Trophoblast cell (in vitro differentiated cells and primary cell): ENCODE data around the gene SEMA3A.

Experiments
- DNase-seq, 2 donors: peaks; one replicate each; pipeline ENCODE4 v3.0.0-alpha.2; 2016
- H2AFZ ChIP-seq: 2 replicates; pipeline ENCODE4 v1.6.1; 2013; ENCODE audit warnings: low read length, moderate library complexity, mild to moderate bottlenecking; ENCODE audit not compliant: insufficient read depth, poor library complexity
- H2AK5ac ChIP-seq: 2 replicates; pipeline ENCODE4 v1.6.1; 2013; ENCODE audit warnings: mild to moderate bottlenecking, low read length
- H2BK120ac ChIP-seq: 2 replicates; pipeline ENCODE4 v1.6.1; 2013; ENCODE audit warnings: low read length, mild to moderate bottlenecking, moderate library complexity; ENCODE audit not compliant: insufficient read depth, poor library complexity
- H2BK12ac ChIP-seq: 2 replicates; pipeline ENCODE4 v1.6.1; 2013; ENCODE audit warnings: mild to moderate bottlenecking, low read length, moderate library complexity
- H2BK5ac ChIP-seq: 2 replicates; pipeline ENCODE4 v1.6.1; 2013; ENCODE audit warnings: low read length, low read depth, moderate library complexity, mild to moderate bottlenecking; ENCODE audit not compliant: poor library complexity
- H3K14ac ChIP-seq: 2 replicates; pipeline ENCODE4 v1.6.1; 2013; ENCODE audit warnings: mild to moderate bottlenecking, low read length
- H3K18ac ChIP-seq: 2 replicates; pipeline ENCODE4 v1.6.1; 2013; ENCODE audit warnings: mild to moderate bottlenecking, low read length
- H3K23ac ChIP-seq: 2 replicates; pipeline ENCODE4 v1.6.1; 2013; ENCODE audit warnings: low read length
- H3K27ac ChIP-seq: 2 replicates; pipeline ENCODE4 v1.5.1; 2013; ENCODE audit warnings: low read depth, mild to moderate bottlenecking, inconsistent platforms, low read length, moderate library complexity
- H3K27me3 ChIP-seq: 2 replicates; pipeline ENCODE4 v1.6.1; 2013; ENCODE audit warnings: inconsistent platforms, mild to moderate bottlenecking, low read length, moderate library complexity; ENCODE audit not compliant: insufficient read depth
- H3K36me3 ChIP-seq, 2 experiments: 1 replicate in 1 of 2; 2 replicates in 1 of 2; pipeline ENCODE4 v1.6.1; 2013; ENCODE audit warnings: low read length in 2 of 2, mild to moderate bottlenecking in 2 of 2, moderate library complexity in 1 of 2; ENCODE audit not compliant: insufficient read depth in 2 of 2, control insufficient read depth in 1 of 2
- H3K4ac ChIP-seq: 2 replicates; pipeline ENCODE4 v1.6.1; 2013; ENCODE audit warnings: low read depth, mild to moderate bottlenecking, low read length, moderate library complexity
- H3K4me1 ChIP-seq, 2 experiments: 1 replicate in 1 of 2; 2 replicates in 1 of 2; pipeline ENCODE4 v1.6.1; 2013; ENCODE audit warnings: low read length in 2 of 2, mild to moderate bottlenecking in 2 of 2, moderate library complexity in 1 of 2; ENCODE audit not compliant: insufficient read depth in 2 of 2, control insufficient read depth in 1 of 2
- H3K4me2 ChIP-seq: 2 replicates; pipeline ENCODE4 v1.6.1; 2013; ENCODE audit warnings: inconsistent platforms, mild to moderate bottlenecking, low read length, moderate library complexity
- H3K4me3 ChIP-seq: 2 replicates; pipeline ENCODE4 v1.5.1; 2013; ENCODE audit warnings: mild to moderate bottlenecking, low read depth, low read length, inconsistent platforms
- H3K79me1 ChIP-seq: one replicate; pipeline ENCODE4 v1.6.1; 2013; ENCODE audit warnings: low read length
- H3K79me2 ChIP-seq: 2 replicates; pipeline ENCODE4 v1.6.1; 2013; ENCODE audit warnings: low read length, mild to moderate bottlenecking; ENCODE audit not compliant: control insufficient read depth, insufficient read depth, poor library complexity
- H3K9ac ChIP-seq: 2 replicates; pipeline ENCODE4 v1.6.1; 2013; ENCODE audit warnings: mild to moderate bottlenecking, low read length
- H3K9me3 ChIP-seq: 2 replicates; pipeline ENCODE4 v1.6.1; 2013; ENCODE audit warnings: low read depth, mild to moderate bottlenecking, control low read depth, inconsistent platforms, low read length; ENCODE audit not compliant: insufficient read depth
- H4K12ac ChIP-seq: 2 replicates; pipeline ENCODE4 v1.6.1; 2013; ENCODE audit warnings: low read depth, mild to moderate bottlenecking, low read length, moderate library complexity
- H4K8ac ChIP-seq: 2 replicates; pipeline ENCODE4 v1.6.1; 2013; ENCODE audit warnings: low read depth, mild to moderate bottlenecking, low read length, moderate library complexity
- H4K91ac ChIP-seq: one replicate; pipeline ENCODE4 v1.6.1; 2013; ENCODE audit warnings: low read depth, mild to moderate bottlenecking, low read length, moderate library complexity
- WGBS: extraction: QIAGEN DNeasy Blood & Tissue Kit; methylation state at CpG from one replicate; pipeline ENCODE4 v1.1.7; 2013; ENCODE audit warnings: missing lambda C conversion rate; ENCODE audit not compliant: insufficient read length, insufficient coverage; ENCODE audit errors: extremely low coverage; 5-methylcytosine and 5-hydroxymethylcytosine counted together

Gene SEMA3A

DNA sequence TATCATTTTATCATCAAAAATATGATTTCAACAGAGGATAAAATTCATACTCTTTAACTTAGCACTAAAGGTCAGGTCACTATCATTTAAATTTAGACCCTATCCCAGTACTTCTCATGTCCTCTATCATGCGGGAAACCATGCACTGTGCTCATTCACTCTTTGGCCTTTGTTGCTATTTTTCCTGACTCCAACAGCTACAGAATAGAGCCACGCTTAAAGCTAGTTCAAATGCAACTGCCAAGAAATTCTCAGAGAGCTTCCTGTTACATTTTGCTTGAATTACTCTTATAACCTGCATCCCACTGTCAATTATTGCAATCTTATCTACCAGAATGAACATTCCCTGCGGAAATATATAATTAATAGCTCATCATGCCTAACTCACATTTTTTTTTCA is 58.3 kb downstream of the SEMA3A start:
- Histone ChIP-seq H3K27me3 (no peaks in the 10 kb centered on the region), H2BK12ac (no peak overlapping the region), H3K36me3 (peaks cover 0 to 3% of the 10 kb centered on the region in 2 experiments), H3K4me3 (no peak overlapping the region), H3K9me3 (no peaks in the 10 kb centered on the region), H2AK5ac (no peak overlapping the region), H2BK5ac (no peak overlapping the region), H4K12ac (no peak overlapping the region), H4K91ac (no peak overlapping the region), H3K4me1 (no peaks in the 10 kb centered on the region), H3K23ac (no peak overlapping the region), H3K14ac (no peak overlapping the region), H3K79me1 (no peaks in the 10 kb centered on the region), H3K18ac (no peak overlapping the region), H3K4me2 (no peak overlapping the region), H3K9ac (no peak overlapping the region), H2BK120ac (no peak overlapping the region), H4K8ac (no peak overlapping the region), H2AFZ (no peak overlapping the region), H3K4ac (no peak overlapping the region), H3K27ac (no peak overlapping the region), H3K79me2 (no peaks in the 10 kb centered on the region)
- no CpG with 5 or more reads among the region's 3 CpGs for WGBS
- DNase-seq: no peak

DNA sequence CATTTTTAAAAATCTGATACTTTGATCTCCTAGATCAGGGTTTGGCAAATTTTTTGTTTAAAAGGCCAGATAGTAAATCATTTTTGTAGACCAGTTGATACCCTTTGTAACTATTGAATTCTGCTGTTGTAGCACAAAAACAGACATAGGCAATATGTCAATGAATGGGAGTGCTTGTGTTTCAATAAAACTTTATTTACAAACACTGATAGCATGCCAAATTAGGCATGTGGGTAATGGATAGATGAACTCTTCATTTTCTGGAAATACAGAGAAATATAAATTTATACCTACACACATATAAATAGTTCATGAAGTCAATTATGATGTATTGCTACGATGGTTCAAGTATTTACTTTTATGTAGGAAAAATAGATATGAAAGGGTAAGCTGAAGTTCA is 60.4 kb downstream of the SEMA3A start:
- H4K8ac ChIP-seq: no peak overlapping the region
- no peak overlapping the region for H3K4me3 ChIP-seq
- WGBS: no CpG with 5 or more reads among the region's 1 CpG
- no peak overlapping the region for H3K23ac ChIP-seq
- H2AK5ac ChIP-seq: no peak overlapping the region
- H4K12ac ChIP-seq: no peak overlapping the region
- no peak overlapping the region for H2BK120ac ChIP-seq
- peaks cover 0 to 3% of the 10 kb centered on the region in 2 experiments for H3K36me3 ChIP-seq
- H3K9me3 ChIP-seq: no peaks in the 10 kb centered on the region
- H4K91ac ChIP-seq: no peak overlapping the region
- no peak for DNase-seq
- no peak overlapping the region for H2AFZ ChIP-seq
- no peak overlapping the region for H2BK5ac ChIP-seq
- H3K79me1 ChIP-seq: no peaks in the 10 kb centered on the region
- no peak overlapping the region for H3K4ac ChIP-seq
- H3K14ac ChIP-seq: no peak overlapping the region
- H2BK12ac ChIP-seq: no peak overlapping the region
- no peaks in the 10 kb centered on the region for H3K27me3 ChIP-seq
- no peak overlapping the region for H3K27ac ChIP-seq
- H3K18ac ChIP-seq: no peak overlapping the region
- no peaks in the 10 kb centered on the region for H3K4me1 ChIP-seq
- H3K9ac ChIP-seq: no peak overlapping the region
- H3K79me2 ChIP-seq: no peaks in the 10 kb centered on the region
- no peak overlapping the region for H3K4me2 ChIP-seq

DNA sequence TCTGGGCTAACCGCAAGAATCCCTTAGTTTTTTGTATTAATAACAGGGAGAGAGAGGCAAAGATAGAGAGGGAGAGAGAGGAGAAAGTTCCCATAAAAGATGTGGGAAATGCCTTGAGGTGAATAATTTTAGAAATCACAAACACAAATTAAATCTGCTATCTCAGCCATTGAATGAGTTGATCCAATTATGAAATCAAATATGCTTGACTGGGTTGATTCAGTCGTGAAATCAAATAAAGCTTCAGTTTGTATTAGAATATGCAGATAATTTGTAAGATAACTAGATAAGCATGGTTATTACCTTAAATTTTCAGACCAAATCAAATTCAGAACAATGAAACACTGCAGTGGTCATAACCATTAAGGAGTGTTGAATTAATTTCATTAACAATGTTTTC is 68.9 kb downstream of the SEMA3A start:
- Histone ChIP-seq H2BK12ac (no peak overlapping the region), H4K91ac (no peak overlapping the region), H3K4me2 (no peak overlapping the region), H3K23ac (no peak overlapping the region), H3K14ac (no peak overlapping the region), H2AK5ac (no peak overlapping the region), H3K18ac (no peak overlapping the region), H3K79me1 (no peaks in the 10 kb centered on the region), H2AFZ (no peak overlapping the region), H4K12ac (no peak overlapping the region), H3K4me3 (no peak overlapping the region), H3K4ac (no peak overlapping the region), H3K27me3 (no peaks in the 10 kb centered on the region), H3K4me1 (no peaks in the 10 kb centered on the region), H4K8ac (no peak overlapping the region), H3K36me3 (peaks cover 0 to 3% of the 10 kb centered on the region in 2 experiments), H2BK5ac (no peak overlapping the region), H2BK120ac (no peak overlapping the region), H3K27ac (no peak overlapping the region), H3K79me2 (no peaks in the 10 kb centered on the region), H3K9me3 (no peaks in the 10 kb centered on the region), H3K9ac (no peak overlapping the region)
- DNase-seq: no peak
- WGBS: no CpG with 5 or more reads among the region's 2 CpGs

DNA sequence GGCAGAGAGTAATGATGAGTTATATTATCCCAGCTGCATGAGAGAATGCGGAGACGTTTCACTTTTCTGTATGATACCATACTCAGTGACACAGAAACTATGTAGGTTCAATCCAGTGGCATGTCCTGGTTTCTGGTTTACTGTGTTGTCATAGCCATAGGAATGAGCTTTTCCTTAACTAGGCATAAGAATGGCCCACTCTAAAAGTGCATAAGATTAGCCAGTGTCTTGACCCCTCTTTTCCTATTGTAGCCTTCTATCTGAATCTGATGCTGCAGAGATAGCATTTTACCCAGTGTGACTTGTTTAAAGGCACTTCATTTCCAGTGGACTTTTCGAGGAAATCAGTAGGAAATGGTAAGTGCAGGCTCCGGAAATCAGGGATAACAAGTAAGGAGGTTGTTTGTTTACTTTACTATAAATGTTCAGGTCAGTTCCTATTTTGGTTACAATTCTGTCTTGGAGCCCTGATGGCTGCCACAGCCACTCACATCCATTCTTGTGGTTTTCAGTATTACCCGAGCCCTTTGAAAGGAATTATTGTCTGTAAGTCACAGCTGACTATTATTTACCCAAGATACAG is 70.5 kb downstream of the SEMA3A start:
- H3K79me1 ChIP-seq: no peaks in the 10 kb centered on the region
- no peak overlapping the region for H3K18ac ChIP-seq
- H2AK5ac ChIP-seq: no peak overlapping the region
- H3K4me2 ChIP-seq: peak overlapping the region; percentile 18
- H3K23ac ChIP-seq: no peak overlapping the region
- H4K91ac ChIP-seq: no peak overlapping the region
- no peaks in the 10 kb centered on the region for H3K9me3 ChIP-seq
- no peak for DNase-seq
- H4K12ac ChIP-seq: no peak overlapping the region
- H4K8ac ChIP-seq: no peak overlapping the region
- peaks cover 0 to 3% of the 10 kb centered on the region in 2 experiments for H3K36me3 ChIP-seq
- no peak overlapping the region for H2BK12ac ChIP-seq
- H2BK5ac ChIP-seq: no peak overlapping the region
- H3K4me1 ChIP-seq: no peaks in the 10 kb centered on the region
- no peaks in the 10 kb centered on the region for H3K27me3 ChIP-seq
- H3K14ac ChIP-seq: no peak overlapping the region
- H3K4me3 ChIP-seq: no peak overlapping the region
- H3K9ac ChIP-seq: no peak overlapping the region
- H2BK120ac ChIP-seq: no peak overlapping the region
- no peak overlapping the region for H2AFZ ChIP-seq
- peak overlapping the region; percentile 74 for H3K27ac ChIP-seq
- no peaks in the 10 kb centered on the region for H3K79me2 ChIP-seq
- no peak overlapping the region for H3K4ac ChIP-seq
- WGBS: no CpG with 5 or more reads among the region's 5 CpGs
